Right lobe of liver (tissue), 4 donors: ENCODE measurements around the gene TMEM35A.

Experiments used
- CTCF ChIP-seq, 4 donors: fragments of 200-600 bp in 3 of 4; fragments of 450-650 bp in 1 of 4; IDR thresholded peaks; one replicate each; pipeline versions ENCODE4 v1.5.1 to v1.8.0; 2016 to 2022; ENCODE audit warnings: antibody characterized with exemption in 4 of 4, mild to moderate bottlenecking in 2 of 4
- POLR2A ChIP-seq: fragments of 450-650 bp; IDR thresholded peaks from one replicate; pipeline ENCODE4 v1.6.1; 2017; ENCODE audit warnings: antibody characterized with exemption, mild to moderate bottlenecking
- donor health status: DM: no; HTN: no; CAD: no.
- donor health status: DM: no; HTN: no; CAD: no.
- donor health status: DM: no; HTN: yes; CAD: no.

- TF ChIP-seq CTCF (IDR thresholded peaks at IDR 0.05) (no peak), POLR2A (no peak)
Observed at GRCh38 chrX:101117701-101118100, 39.0 kb downstream of the TMEM35A start.
